Measurements from ENCODE around the gene RUFY3. TPM values are rescaled to one million over a fixed set of nuclear protein-coding genes. Genes with fewer than 3 reads are reported as not detected.
A peak's percentile ranks its signal among the peaks of the same experiment; 100 is the strongest.

The RUFY3 gene
- total and polyA plus RNA-seq, 9 of the 15 experiments (the other 6 are each of a cell fraction or from before 2014, with no cell fraction given), result 4.2 to 31.1 (median 21.5) TPM

DNA sequence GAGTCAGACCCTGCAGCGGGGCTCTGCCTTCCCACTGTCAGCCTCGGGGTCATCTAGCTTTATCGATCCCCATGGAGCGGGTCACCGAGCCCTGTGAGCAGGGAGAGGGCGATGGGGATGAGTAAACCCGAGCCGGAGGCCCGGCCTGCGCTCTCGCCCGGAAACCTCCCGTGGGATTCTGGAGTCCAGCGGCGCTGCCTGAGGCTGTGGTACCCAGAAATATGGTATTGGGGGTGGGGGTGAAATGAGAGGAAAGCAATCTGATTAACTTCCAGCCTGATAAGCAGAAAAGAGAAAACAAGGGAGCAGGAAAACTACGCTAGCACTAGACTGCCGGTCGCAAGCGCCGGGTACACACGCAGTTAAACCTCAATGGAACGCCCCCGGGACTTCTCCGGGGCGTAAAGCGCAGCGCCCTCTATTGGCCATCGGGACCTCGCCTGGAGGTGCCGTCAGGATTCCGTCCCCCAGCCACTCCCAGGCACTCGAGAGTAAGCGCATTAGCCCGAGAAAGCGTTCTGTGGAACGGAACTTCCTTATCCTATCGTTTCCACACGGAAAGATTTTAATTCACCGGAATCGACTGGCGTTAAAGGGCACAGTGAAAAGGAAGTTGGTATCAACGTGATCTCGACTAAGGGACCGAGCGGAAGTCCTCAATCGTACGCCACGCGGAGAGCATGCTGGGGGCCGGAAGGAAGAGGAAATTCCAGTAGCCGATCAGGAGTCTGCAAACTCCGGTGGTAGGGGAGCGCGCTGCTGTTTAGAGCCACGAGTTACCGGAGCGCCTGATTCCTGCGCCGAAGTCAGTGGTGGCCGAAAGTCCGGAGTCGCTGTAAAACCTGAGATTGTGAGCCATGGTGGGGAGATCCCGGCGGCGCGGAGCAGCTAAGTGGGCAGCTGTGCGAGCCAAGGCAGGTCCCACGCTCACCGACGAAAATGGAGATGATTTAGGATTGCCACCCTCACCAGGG lies 33.7 kb upstream of the RUFY3 start, which contains the start of gene UTP3 (continued):
- TF ChIP-seq CTCF (IDR thresholded peaks at IDR 0.05 in 2 of 3, conservative IDR thresholded peaks at IDR 0.05 in 1 of 3; ENCODE audit: insufficient read depth in 2 of 3, low read depth in 1 of 3, low read length in 3 of 3) (peak; percentile 94 to 99 (median 97)), ARID1B (IDR thresholded peaks at IDR 0.05) (peak; percentile 45), ATF1 (CRISPR knock-in tag; IDR thresholded peaks at IDR 0.05) (no peak), ATF1 (tag; IDR thresholded peaks at IDR 0.05) (peak; percentile 89), PHTF2 (CRISPR knock-in tag; IDR thresholded peaks at IDR 0.05) (no peak), CHD2 (IDR thresholded peaks at IDR 0.05; ENCODE audit: low read depth, low read length) (peak; percentile 39; the same call in 1 of the 2 replicates), HMG20A (CRISPR knock-in tag; conservative IDR thresholded peaks at IDR 0.05) (no peak), TCFL5 (CRISPR knock-in tag; conservative IDR thresholded peaks at IDR 0.05) (no peak), MTA3 (IDR thresholded peaks at IDR 0.05; ENCODE audit: borderline replicate concordance) (peak; percentile 95), ZBTB7A (IDR thresholded peaks at IDR 0.05; ENCODE audit: borderline replicate concordance, control insufficient read depth, low read depth, low read length) (peak; percentile 70; the same call in 1 of the 2 replicates), XRCC3 (IDR thresholded peaks at IDR 0.05) (no peak), THAP7 (CRISPR knock-in tag; IDR thresholded peaks at IDR 0.05) (peak; percentile 52; the same call in 1 of the 2 replicates), SLC30A9 (CRISPR knock-in tag; IDR thresholded peaks at IDR 0.05) (no peak), EZH2 (IDR thresholded peaks at IDR 0.05; ENCODE audit: borderline replicate concordance, low read depth, low read length) (no peak), ELK1 (CRISPR knock-in tag; IDR thresholded peaks at IDR 0.05) (no peak), ZNF586 (CRISPR knock-in tag; conservative IDR thresholded peaks at IDR 0.05) (no peak), PRPF4 (IDR thresholded peaks at IDR 0.05; ENCODE audit: insufficient read depth, low read depth, low read length, poor library complexity, severe bottlenecking) (no peak), CBX3 (IDR thresholded peaks at IDR 0.05; ENCODE audit: borderline replicate concordance in 1 of 2, low read length in 2 of 2) (peak in 1 of 2 experiments; percentile 98; a peak in 2 of 3 replicates), NRF1 (conservative IDR thresholded peaks at IDR 0.05 in 1 of 2, IDR thresholded peaks at IDR 0.05 in 1 of 2) (peak; percentile 46 to 62)
- TF ChIP-seq, protein P1, sequence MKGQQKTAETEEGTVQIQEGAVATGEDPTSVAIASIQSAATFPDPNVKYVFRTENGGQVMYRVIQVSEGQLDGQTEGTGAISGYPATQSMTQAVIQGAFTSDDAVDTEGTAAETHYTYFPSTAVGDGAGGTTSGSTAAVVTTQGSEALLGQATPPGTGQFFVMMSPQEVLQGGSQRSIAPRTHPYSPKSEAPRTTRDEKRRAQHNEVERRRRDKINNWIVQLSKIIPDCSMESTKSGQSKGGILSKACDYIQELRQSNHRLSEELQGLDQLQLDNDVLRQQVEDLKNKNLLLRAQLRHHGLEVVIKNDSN (CRISPR knock-in tag; IDR thresholded peaks at IDR 0.05), result no peak

Measured in K562 (cell line).